ENCODE measurements around the gene CCDC57. TPM values are rescaled to one million over a fixed set of nuclear protein-coding genes. Genes with fewer than 3 reads are reported as not detected.

Gene CCDC57
- total and polyA plus RNA-seq, 8 donors: 43.9 to 166 (median 75.4) TPM

GRCh38 chr17:82055023-82055964, 157.3 kb downstream of the CCDC57 start:
- Histone ChIP-seq H3K27me3 (no peaks in the 10 kb centered on the region), H3K9me3 (no peaks in the 10 kb centered on the region), H3K4me1 (peaks cover 25 to 42% (median 33%) of the 10 kb centered on the region in 4 donors), H3K27ac (no peak overlapping the region), H3K4me3 (no peak overlapping the region), H3K36me3 (peaks cover 54 to 72% (median 70%) of the 10 kb centered on the region in 4 donors)
- intact Hi-C loops (cut with DNase I; ENCODE audit: low total_unique reads): no loop called here
- no peak for TF ChIP-seq EP300 (IDR thresholded peaks at IDR 0.05)
- no peak for TF ChIP-seq POLR2AphosphoS5 (IDR thresholded peaks at IDR 0.05)
- no peak for TF ChIP-seq CTCF (IDR thresholded peaks at IDR 0.05)
- TF ChIP-seq POLR2A (IDR thresholded peaks at IDR 0.05): no peak
- DNase-seq: no peak
- WGBS, 5 donors: 76 to 85% (median 77%) methylated on average over 10 to 26 of the region's 26 CpGs

- Histone ChIP-seq H3K4me1 (peaks cover 28 to 50% (median 42%) of the 10 kb centered on the region in 4 donors), H3K36me3 (peaks cover 49 to 72% (median 68%) of the 10 kb centered on the region in 4 donors), H3K4me3 (no peak overlapping the region), H3K27me3 (no peaks in the 10 kb centered on the region), H3K27ac (no peak overlapping the region), H3K9me3 (no peaks in the 10 kb centered on the region)
- no peak for DNase-seq
- 84 to 93% (median 87%) methylated on average over 21 to 38 of the region's 38 CpGs for WGBS, 5 donors
- intact Hi-C loops (cut with DNase I; ENCODE audit: low total_unique reads): no loop called here
- TF ChIP-seq CTCF (IDR thresholded peaks at IDR 0.05) (no peak), EP300 (IDR thresholded peaks at IDR 0.05) (no peak), POLR2AphosphoS5 (IDR thresholded peaks at IDR 0.05) (no peak), POLR2A (IDR thresholded peaks at IDR 0.05) (no peak)
Observed at GRCh38 chr17:82054351-82055022, 158.2 kb downstream of the CCDC57 start.

GRCh38 chr17:82053556-82054263, 158.9 kb downstream of the CCDC57 start:
- peaks cover 41 to 72% (median 68%) of the 10 kb centered on the region in 4 donors for H3K36me3 ChIP-seq

More at GRCh38 chr17:82053556-82054263, 158.9 kb downstream of the CCDC57 start:
- H3K4me3 ChIP-seq: no peak overlapping the region
- DNase-seq: no peak
- TF ChIP-seq CTCF (IDR thresholded peaks at IDR 0.05): no peak
- no peak for TF ChIP-seq POLR2A (IDR thresholded peaks at IDR 0.05)
- TF ChIP-seq EP300 (IDR thresholded peaks at IDR 0.05): no peak
- no peak for TF ChIP-seq POLR2AphosphoS5 (IDR thresholded peaks at IDR 0.05)
- H3K27me3 ChIP-seq: no peaks in the 10 kb centered on the region
- peaks cover 28 to 55% (median 47%) of the 10 kb centered on the region in 4 donors for H3K4me1 ChIP-seq
- H3K9me3 ChIP-seq: no peaks in the 10 kb centered on the region
- H3K27ac ChIP-seq: no peak overlapping the region
- WGBS, 5 donors: 90 to 95% (median 93%) methylated on average over 19 to 28 of the region's 28 CpGs
- intact Hi-C loops (cut with DNase I; ENCODE audit: low total_unique reads): no loop called here

Measured in stomach (tissue), 9 donors.